ENCODE results near the gene CYP46A1. TPM values are rescaled to one million over a fixed set of nuclear protein-coding genes. Genes with fewer than 3 reads are reported as not detected.
"Not testable (repeated sequence)": the region's sequence is repeated elsewhere in the genome, so short reads cannot be mapped to it uniquely, and the experiment has no call there.

The CYP46A1 gene
- total RNA-seq (2014; rRNA removed; shearing (Covaris generic)): 0.02 TPM in 1 of 2 replicates, not detected in the other
- not detected in 2 replicates for polyA plus RNA-seq (2014; cell fraction: nucleus; rRNA removed)

DNA sequence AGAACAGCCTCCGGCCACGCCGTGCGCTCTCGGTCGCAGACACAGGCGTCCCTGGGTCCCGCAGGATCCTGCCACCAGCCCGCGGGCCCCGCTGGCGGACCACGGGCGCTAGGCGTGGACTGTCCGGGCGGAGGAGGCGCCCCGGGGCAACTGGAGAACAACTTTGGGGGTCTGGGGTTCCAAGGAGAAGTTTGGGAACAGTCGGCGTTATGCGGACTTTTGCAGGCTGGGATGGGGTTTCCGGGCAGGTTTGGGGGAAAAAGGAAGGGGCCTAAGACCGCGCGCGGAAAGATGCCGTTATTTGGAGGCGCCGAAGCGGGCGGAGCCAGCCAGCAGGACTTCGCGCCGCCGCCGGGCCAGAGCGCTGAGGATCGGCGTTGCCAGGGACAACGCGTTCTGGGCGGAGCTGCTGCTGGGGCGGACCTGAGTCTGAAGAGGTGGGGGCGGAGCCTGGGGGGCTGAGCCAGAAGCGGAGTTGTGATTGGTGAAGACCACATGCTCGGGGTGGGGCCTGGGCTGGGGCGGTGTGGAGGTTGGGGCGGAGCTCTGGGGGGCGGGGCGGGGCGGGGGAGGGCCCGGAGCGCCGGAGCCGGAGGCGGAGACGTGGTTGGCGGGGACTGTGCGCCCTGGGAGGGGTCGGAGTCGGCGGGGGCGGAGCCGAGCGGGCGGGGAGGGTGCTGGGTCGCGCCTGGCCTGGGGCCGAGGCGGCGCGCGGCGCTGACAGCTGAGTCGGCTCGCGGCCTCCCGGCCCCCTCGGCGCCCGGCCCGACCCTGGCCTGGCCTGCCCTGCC is at the start of gene CYP46A1:
Gene CYP46A1, plus strand, starts transcription at position 680 of the 791 bp plus-strand sequence. CDS start 120 bp downstream, outside the sequence.
- peak; percentile 99 for DNase-seq (ENCODE audit: extremely low read depth, low read depth)

DNA sequence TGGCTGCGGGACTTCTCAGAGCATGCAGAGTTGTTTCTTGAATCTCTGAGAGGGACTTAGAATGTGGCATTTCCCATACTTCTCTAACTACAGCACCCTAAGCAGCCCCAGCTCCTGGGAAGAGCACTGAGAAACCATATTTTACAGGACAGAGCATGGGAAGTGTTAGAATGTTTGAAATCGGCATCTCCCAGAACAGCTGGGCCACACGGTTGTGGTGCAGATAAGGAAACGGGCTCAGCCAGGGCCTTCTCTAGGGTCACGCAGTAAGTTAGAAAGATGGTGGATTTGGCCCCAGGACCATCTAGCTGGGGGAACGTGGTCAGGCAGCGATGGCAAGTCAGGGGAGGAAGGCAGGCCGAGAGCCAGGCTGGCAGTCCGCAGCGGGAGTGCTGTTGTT is 49.7 kb upstream of the CYP46A1 start:
- DNase-seq (ENCODE audit: extremely low read depth, low read depth): no peak

DNA sequence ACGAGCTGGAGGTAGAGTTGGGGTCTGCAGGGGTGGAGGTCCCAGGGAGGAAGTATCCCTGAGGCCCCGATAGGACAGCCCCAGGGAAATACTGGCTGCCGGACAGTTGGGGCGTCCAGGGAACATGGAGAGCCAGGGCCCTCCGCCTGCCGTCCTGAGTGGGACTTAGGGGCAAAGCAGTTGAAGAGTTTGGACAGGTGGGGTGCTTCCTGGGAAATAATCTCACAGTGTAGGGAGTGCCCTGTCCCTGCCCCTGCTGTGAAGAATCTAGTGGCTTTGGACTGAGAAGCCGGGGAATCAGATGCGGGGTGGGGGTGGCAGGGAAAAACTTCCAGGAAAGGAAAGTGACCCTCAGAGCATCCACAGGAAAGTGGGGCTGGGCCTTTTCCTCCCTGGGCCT is 49.0 kb upstream of the CYP46A1 start:
- no peak for DNase-seq (ENCODE audit: extremely low read depth, low read depth)

DNA sequence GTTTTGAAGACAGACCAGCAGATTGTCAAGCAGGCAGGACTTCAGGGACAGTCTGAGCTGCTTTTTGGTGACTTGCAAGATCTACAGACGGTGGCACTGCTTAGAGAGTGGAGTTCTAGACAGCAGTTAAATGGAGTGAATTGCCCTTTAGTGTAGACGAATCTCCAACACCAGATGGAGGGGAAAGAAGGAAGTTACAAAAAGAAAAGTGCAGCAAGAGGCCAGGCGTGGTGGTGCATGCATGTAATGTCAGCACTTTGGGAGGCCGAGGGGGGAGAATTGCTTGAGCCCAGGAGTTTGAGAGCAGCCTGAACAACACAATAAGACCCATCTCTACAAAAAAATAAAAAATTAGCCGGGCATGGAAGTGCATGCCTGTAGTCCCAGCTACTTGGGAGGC is 47.6 kb upstream of the CYP46A1 start:
- DNase-seq (ENCODE audit: extremely low read depth, low read depth): no peak

DNA sequence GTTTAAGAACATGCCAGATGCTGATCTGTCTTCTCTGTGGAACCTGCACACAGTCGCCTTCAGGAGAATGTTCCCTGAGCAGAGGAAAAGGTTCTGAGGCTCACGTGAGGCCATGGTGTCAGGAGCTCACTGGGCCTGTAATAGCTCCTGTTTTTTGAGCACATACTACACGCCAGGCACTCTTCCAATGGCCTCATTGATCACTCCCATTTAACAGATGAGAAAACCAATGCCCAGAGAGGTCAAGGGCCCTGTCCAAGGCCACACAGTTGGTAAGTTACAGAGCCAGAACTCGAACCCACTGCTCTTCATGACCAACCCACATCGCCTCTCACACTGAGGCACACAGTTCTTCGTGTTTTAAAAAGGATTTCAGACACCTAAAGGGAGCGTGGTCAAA is 46.5 kb upstream of the CYP46A1 start:
- no peak for DNase-seq (ENCODE audit: extremely low read depth, low read depth)

DNA sequence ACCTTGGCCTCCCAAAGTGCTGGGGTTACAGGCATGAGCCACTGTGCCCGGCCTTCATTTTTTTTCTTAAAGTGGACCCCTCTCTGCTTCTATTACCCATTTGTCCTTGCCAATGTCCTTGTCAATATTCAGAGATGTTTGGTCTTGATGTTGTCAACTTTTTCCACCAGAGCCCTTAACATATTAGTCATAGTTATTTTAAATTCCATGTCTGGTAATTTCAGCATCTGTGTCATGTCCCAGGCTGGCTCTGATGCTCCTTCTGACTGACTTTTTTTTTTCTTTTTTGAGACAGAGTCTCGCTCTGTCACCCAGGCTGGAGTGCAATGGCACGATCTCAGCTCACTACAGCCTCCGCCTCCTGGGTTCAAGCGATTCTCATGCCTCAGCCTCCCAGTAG is 41.3 kb upstream of the CYP46A1 start:
- not testable (repeated sequence) for DNase-seq (ENCODE audit: extremely low read depth, low read depth)

DNA sequence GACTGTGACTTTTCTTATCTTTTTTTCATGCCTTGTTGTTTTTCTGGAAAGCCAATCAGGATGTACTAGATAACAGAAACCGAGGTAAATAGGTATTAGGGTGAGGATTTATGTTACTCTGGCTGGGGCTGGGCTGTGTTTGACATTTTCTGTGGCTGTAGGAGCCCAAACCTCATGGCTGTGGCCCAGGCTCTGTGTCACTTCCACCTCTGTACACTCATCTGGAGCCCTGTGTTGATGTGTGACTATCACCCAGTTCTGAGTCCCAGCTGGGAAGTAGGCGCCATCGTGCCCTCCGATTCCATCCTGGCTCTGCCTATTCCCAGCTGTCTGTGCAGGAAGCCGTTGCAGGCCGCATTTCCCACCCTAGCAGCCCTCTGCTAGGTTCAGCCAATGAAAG is 40.8 kb upstream of the CYP46A1 start:
- no peak for DNase-seq (ENCODE audit: extremely low read depth, low read depth)

DNA sequence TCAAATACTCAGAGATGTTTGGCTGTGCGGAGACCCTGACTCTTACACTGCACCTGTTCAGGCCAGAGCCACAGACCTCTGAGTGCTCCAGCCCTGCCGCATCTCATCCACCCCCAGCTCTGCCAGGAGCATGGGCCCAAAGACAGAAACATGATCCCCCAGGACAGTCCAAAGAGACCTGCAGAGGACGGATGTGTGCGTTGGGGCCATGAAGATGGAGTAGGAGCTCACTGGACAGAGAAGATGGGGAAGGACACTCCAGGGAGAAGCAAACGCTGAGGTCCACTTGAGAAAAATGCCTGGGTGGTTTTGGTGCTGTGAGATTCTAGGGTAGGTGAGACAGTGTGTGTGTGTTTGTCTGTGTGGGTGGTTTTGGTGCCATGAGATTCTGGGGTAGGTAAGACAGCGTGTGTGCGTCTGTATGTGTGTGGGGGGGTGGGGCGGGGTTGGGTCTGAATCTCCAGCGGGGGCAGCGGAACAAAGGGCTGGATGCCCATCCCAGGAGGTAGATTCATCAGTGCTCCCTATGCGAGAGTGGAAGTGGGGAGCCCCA is 40.0 kb upstream of the CYP46A1 start:
- DNase-seq (ENCODE audit: extremely low read depth, low read depth): no peak

DNA sequence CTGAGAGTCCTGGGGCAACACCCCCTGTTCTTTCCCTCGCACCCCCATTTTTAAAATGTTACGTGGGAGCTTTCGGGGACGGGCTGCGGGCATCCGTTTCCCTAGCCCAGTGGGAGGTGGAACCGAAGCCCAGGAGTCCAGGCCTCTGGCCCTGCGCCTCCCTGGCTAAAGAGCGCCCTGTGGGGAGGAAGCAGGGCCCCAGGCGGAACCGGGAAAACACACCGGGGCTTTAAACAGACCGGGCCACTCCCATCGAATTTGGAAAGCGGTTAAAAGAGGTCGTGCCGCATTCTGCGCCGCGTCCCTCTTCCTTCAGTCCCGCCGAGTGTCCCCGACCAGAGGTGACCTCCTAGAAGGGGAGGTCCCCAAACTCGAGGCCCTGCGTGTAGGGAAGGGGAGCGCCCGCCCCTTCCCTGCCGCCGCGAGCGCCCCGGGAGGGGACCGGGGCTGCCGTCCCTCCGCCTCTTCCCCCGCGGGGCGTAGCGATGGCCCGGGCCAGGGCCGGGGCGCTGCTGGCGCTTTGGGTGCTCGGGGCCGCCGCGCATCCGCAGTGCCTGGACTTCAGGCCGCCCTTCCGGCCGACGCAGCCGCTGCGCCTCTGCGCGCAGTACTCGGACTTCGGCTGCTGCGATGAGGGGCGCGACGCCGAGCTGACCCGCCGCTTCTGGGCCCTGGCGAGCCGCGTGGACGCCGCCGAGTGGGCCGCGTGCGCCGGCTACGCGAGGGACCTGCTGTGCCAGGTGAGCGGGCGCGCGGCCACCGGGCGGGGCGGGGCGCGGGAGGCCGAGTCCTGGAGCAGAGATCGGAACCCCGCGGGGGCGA is 39.2 kb upstream of the CYP46A1 start, which contains the start of gene HHIPL1:
Gene HHIPL1, plus strand, starts transcription at position 407 of the 822 bp plus-strand sequence. Its CDS starts 79 bp downstream, at position 486.
- no peak for DNase-seq (ENCODE audit: extremely low read depth, low read depth)

DNA sequence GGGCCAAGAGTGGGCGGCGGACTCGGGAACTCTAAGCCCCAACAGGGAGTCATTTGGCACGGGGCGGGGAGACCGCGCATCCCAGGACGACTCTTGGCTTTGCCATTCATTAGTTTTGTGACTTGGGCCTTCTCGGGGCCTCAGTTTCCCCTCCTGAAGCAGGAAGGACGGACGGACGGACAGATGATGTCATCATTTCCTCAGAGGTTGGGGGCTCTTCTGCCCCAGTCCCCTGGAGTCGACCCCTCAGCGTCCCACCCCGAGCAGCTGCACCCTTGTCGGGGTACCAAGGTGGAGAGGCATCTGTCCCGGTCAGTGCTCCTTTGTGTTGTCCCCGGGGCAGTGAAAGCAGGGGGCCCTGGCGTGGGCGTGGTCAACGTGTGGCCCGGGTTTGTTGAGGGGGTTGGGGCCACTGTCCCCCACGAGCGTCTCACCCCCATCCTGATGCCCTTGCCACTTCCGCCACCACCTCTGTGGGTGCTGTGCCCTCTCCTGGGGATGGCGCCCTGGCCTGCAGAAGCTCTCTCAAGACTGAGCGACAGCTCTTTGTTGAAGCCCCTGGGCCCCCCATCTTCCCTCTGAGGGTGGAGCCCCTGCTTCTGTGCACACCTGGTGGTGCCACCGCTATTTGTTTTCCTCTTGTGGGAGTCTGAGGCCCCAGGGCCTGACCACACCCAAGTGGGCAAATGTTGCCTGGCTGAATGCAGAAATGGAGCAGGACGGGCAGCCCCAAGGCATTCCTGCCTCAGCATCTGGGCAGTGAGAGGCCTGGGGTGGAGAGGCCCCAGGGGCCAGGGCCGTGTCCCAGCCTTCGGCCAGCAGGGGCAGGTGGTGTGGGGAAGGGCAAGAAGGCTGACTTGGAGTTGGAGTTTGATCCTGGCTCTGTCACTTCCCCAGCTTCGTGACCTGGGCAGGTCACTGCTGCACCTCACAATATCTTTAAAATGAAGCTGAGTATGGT is 38.3 kb upstream of the CYP46A1 start:
- no peak for DNase-seq (ENCODE audit: extremely low read depth, low read depth)

DNA sequence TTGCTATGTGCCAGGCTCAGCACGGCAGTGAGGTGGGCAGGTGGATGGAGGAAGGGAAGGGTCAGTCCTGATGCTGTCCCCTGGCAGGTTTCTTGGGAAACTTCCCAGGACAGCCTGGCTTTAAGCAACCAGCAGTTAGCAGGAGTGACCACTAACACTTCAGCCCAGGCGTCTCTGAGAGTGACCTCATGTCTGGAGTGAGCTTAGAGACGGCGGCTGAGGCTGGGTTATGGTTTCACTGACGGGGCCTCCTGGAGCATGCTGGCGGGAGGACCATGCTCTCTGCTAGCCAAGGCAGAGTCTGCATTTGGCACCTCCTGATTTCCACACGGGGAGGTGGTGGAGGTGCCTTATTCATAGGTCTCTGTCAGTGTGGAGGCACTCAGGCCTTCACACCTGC is 36.7 kb upstream of the CYP46A1 start:
- no peak for DNase-seq (ENCODE audit: extremely low read depth, low read depth)

DNA sequence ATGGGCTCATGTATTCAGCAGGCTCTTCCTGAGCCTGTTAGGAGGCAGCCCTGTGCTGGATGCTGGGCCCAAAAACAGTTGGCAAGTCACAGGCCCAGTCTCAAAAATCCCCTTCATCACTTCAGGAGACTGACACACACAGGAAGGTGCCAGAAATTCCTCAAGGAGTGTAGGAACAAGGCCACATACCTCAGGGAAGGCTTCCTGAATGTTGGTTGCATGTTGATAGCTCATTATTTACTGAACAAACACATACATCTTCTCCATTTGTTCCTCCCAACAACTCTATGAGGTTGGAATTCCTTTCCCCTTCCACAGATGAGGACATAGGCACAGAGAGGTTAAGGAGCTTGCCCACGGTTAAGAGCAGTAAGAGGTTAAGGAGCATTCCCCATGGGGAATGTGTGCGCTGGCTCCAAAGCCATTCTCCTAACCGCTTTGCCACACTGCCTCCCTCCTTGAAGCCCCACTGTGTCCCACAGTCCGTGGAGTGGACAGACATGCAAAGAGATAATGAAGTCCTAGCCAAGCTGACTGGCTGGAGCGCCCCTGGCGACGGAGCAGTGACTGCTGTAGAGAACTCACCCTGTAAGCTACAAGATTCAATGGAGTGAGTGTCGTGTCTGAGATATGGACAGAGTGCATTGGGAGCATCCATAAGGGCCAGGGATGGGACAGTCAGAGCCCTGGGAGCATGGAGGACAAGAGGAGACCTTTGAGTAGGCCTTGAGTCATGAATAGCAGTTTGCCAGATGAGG is 35.9 kb upstream of the CYP46A1 start:
- DNase-seq (ENCODE audit: extremely low read depth, low read depth): no peak

DNA sequence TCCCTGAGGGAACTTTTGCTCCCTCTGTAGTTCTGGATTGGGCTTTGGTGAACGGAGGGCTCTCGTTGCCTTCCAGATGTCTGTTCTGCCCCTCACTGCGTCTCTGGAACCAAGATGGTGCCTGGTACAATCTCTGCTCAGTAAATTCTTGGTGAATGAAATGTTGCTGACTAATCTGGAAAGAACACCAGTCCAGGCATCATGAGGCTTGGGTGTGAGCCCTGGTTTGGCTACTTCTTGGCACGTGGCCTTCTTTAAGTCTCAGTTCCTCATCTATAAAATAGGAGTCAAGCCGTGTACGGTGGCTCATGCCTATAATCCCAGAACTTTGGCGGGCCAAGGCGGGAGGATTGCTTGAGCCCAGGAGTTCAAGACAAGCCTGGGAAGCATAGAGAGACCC is 34.9 kb upstream of the CYP46A1 start:
- DNase-seq (ENCODE audit: extremely low read depth, low read depth): no peak

DNA sequence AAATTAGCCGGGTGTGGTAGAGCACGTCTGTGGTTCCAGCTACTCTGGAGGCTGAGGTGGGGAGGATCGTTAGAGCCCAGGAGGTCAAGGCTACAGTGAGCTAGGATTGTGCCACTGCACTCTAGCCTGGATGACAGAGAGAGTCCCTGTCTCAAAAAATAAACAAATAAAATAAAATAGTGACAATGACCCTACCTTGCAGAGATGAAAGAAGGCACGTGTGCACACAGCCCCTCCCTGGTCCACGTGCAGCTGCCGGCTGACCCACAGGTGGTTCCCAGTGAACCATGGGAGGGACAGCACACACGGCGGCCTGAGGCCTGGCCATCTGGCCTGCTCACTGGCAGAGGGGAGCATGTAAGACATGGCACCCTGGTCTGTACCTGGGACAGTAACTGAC is 34.5 kb upstream of the CYP46A1 start:
- DNase-seq (ENCODE audit: extremely low read depth, low read depth): no peak

DNA sequence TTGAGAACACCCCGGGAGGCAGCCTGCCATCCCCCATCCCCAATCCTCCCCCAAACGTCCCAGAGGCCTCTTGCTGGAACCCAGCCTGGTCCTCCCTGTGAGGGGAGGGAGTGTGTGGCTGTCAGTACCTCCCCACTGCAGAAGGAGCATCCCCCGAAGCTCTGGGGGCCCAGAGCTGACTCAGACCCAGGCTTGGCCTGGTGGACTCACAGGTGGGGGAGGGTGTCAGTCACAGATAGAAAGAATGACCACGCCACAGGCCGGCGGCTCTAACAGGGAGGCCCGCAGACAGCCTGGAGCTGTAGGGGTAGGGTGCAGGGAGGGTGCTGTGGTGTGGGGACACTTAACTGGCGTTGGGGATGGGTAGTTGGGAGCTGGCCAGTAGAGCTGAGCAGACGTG is 33.9 kb upstream of the CYP46A1 start:
- DNase-seq (ENCODE audit: extremely low read depth, low read depth): no peak

DNA sequence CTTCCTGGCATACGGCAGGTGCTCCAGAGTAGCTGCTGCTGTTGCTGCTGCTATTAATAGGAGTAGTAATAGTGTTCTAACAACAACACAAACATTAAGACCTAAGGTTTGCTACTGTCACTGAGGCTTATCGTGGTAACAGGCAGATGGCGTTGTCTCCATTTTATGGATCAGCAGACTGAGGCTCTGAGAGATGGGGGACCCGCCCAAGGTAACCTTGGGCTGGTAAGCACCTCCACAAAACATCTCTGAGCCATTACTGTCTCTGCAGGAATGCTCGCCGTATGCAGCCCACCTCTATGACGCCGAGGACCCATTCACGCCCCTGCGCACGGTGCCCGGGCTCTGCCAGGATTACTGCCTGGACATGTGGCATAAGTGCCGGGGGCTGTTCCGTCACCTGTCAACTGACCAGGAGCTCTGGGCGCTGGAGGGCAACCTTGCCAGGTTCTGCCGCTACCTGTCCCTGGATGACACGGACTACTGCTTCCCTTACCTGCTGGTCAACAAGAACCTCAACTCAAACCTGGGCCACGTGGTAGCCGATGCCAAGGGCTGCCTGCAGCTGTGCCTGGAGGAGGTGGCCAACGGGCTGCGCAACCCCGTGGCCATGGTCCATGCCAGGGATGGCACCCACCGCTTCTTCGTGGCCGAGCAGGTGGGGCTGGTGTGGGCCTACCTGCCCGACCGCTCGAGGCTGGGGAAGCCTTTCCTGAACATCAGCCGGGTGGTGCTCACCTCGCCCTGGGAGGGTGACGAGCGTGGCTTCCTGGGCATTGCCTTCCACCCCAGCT is 31.9 kb upstream of the CYP46A1 start:
- no peak for DNase-seq (ENCODE audit: extremely low read depth, low read depth)

DNA sequence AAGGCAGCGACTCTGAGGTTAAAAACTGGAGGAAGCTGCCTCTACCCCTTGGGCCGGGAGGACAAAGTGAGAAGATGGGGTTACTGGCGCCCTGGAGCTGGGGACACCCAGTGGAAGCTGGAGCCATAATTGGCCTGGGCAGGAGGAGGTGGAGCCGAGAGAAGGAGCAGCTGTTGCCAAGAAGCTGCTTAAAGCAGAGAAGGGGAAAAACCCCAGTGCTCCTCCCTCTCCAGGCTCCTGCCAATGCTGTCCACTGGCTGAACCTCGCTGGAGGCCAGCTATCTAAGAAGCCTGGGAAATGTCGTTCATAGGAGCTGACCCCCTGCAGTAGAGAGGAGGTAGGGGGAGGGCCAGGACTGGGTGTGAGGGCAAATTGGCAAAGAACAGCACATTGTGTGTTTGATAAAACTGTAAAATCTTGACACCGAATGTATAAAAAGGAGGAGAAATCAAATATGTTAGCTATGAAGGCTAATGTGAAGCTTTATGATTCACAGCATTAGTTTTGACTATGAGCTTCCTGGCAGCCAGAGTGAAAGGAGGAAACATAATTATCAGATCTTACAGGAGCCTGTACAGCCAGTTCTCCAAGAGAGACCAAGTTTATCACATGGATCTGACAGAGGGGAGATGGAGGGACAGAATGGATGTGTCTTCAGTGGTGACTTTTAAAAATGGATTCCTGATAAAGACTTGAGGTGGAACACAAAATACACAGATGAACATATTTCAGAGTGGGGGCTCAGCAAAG is 29.7 kb upstream of the CYP46A1 start:
- DNase-seq (ENCODE audit: extremely low read depth, low read depth): no peak

DNA sequence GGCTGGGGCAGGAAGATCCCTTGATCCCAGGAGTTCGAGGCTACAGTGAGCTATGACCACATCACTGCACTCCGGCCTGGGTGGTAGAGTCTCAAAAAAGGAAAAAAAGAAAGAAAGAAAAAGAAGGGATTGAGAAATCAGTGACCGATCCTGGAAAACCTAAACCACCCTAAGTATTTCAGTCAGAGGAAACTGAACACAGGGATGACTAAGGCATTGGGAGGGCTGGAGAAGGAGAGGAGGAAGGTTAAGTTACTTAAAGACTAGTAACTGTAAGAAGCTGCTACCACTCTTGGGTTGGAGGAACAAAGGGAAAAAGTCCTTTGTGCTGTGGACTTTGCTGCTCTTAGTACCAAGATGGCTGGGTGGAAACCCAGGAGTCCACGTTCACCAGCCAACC is 28.6 kb upstream of the CYP46A1 start:
- no peak for DNase-seq (ENCODE audit: extremely low read depth, low read depth)
